Neuronal stem cell (in vitro differentiated cells): ENCODE measurements around the gene NEDD4.

Experiments
- DNase-seq: peaks from one replicate; pipeline ENCODE4 v3.0.0-alpha.2; 2013; ENCODE audit warnings: low spot score
- H2AFZ ChIP-seq: one replicate; pipeline ENCODE4 v1.6.1; 2013; ENCODE audit warnings: mild to moderate bottlenecking, low read length, inconsistent platforms
- H2AK5ac ChIP-seq: 2 replicates; pipeline ENCODE4 v1.6.1; 2013; ENCODE audit warnings: low read depth, mild to moderate bottlenecking, inconsistent platforms, low read length, moderate library complexity, mixed read lengths
- H2BK120ac ChIP-seq: 2 replicates; pipeline ENCODE4 v1.6.1; 2013; ENCODE audit warnings: low read depth, mild to moderate bottlenecking, inconsistent platforms, low read length, moderate library complexity, mixed read lengths
- H2BK12ac ChIP-seq: one replicate; pipeline ENCODE4 v1.6.1; 2013; ENCODE audit warnings: low read length, inconsistent platforms
- H2BK15ac ChIP-seq: 2 replicates; pipeline ENCODE4 v1.6.1; 2013; ENCODE audit warnings: mild to moderate bottlenecking, low read length, inconsistent platforms, mixed read lengths
- H2BK5ac ChIP-seq: one replicate; pipeline ENCODE4 v1.6.1; 2013; ENCODE audit warnings: inconsistent platforms, mild to moderate bottlenecking, low read length, moderate library complexity
- H3K14ac ChIP-seq: one replicate; pipeline ENCODE4 v1.6.1; 2013; ENCODE audit warnings: low read length, inconsistent platforms
- H3K18ac ChIP-seq: 2 replicates; pipeline ENCODE4 v1.6.1; 2013; ENCODE audit warnings: low read length, inconsistent platforms
- H3K23ac ChIP-seq: 2 replicates; pipeline ENCODE4 v1.6.1; 2013; ENCODE audit warnings: low read depth, mild to moderate bottlenecking, mixed read lengths, low read length, inconsistent platforms; ENCODE audit not compliant: poor library complexity
- H3K27ac ChIP-seq: replicated peaks from 3 replicates; pipeline ENCODE4 v1.5.1; 2013; ENCODE audit warnings: low read length, inconsistent platforms
- H3K27me3 ChIP-seq, 3 experiments: 2 replicates each; pipeline ENCODE4 v1.6.1; 2013; ENCODE audit warnings: low read length in 3 of 3, mild to moderate bottlenecking in 2 of 3, inconsistent platforms in 1 of 3, low read depth in 1 of 3, mixed read lengths in 1 of 3, moderate library complexity in 1 of 3; ENCODE audit not compliant: control insufficient read depth in 3 of 3, insufficient read depth in 3 of 3
- H3K36me3 ChIP-seq, 2 donors: replicated peaks in 1 of 2; 2 replicates each; pipeline ENCODE4 v1.6.1; 2013; ENCODE audit warnings: low read length in 2 of 2; ENCODE audit not compliant: control insufficient read depth in 2 of 2, insufficient read depth in 2 of 2
- H3K4ac ChIP-seq: 2 replicates; pipeline ENCODE4 v1.6.1; 2013; ENCODE audit warnings: inconsistent platforms, mild to moderate bottlenecking, low read length, moderate library complexity
- H3K4me1 ChIP-seq, 2 donors: 1 replicate in 1 of 2; 2 replicates in 1 of 2; pipeline ENCODE4 v1.6.1; 2013; ENCODE audit warnings: low read length in 2 of 2, low read depth in 1 of 2; ENCODE audit not compliant: control insufficient read depth in 2 of 2, insufficient read depth in 1 of 2
- H3K4me2 ChIP-seq: one replicate; pipeline ENCODE4 v1.6.1; 2013; ENCODE audit warnings: mild to moderate bottlenecking, low read length, inconsistent platforms; ENCODE audit not compliant: insufficient read depth, poor library complexity, severe bottlenecking
- H3K4me3 ChIP-seq, 2 donors: 2 replicates each; pipeline ENCODE4 v1.5.1; 2013; ENCODE audit warnings: low read length in 2 of 2, mild to moderate bottlenecking in 2 of 2, inconsistent platforms in 1 of 2, moderate library complexity in 1 of 2
- H3K79me1 ChIP-seq: one replicate; pipeline ENCODE4 v1.6.1; 2013; ENCODE audit warnings: low read depth, mild to moderate bottlenecking, inconsistent platforms, low read length, moderate library complexity
- H3K9ac ChIP-seq: one replicate; pipeline ENCODE4 v1.6.1; 2013; ENCODE audit warnings: mild to moderate bottlenecking, low read depth, low read length, inconsistent platforms; ENCODE audit not compliant: poor library complexity
- H3K9me3 ChIP-seq, 2 donors: replicated peaks in 1 of 2; 2 replicates each; pipeline versions ENCODE3 to v1.6.1; 2013; ENCODE audit warnings: low read length in 2 of 2, mild to moderate bottlenecking in 2 of 2, inconsistent platforms in 1 of 2, low read depth in 1 of 2, mixed read lengths in 1 of 2, moderate library complexity in 1 of 2; ENCODE audit not compliant: control insufficient read depth in 2 of 2, insufficient read depth in 1 of 2
- H4K8ac ChIP-seq: one replicate; pipeline ENCODE4 v1.6.1; 2013; ENCODE audit warnings: low read depth, mild to moderate bottlenecking, inconsistent platforms, low read length, moderate library complexity
- H4K91ac ChIP-seq: one replicate; pipeline ENCODE4 v1.6.1; 2013; ENCODE audit warnings: low read length, low read depth, mild to moderate bottlenecking, inconsistent platforms; ENCODE audit not compliant: poor library complexity
- WGBS, 2 donors: extraction: QIAGEN DNeasy Blood & Tissue Kit; methylation state at CpG; one replicate each; pipeline ENCODE4 v1.1.7; 2013; ENCODE audit warnings: missing lambda C conversion rate in 2 of 2, mixed read lengths in 1 of 2; ENCODE audit not compliant: insufficient read length in 2 of 2, insufficient replicate concordance in 1 of 2; ENCODE audit errors: extremely low coverage in 2 of 2; 5-methylcytosine and 5-hydroxymethylcytosine counted together

The NEDD4 gene

DNA sequence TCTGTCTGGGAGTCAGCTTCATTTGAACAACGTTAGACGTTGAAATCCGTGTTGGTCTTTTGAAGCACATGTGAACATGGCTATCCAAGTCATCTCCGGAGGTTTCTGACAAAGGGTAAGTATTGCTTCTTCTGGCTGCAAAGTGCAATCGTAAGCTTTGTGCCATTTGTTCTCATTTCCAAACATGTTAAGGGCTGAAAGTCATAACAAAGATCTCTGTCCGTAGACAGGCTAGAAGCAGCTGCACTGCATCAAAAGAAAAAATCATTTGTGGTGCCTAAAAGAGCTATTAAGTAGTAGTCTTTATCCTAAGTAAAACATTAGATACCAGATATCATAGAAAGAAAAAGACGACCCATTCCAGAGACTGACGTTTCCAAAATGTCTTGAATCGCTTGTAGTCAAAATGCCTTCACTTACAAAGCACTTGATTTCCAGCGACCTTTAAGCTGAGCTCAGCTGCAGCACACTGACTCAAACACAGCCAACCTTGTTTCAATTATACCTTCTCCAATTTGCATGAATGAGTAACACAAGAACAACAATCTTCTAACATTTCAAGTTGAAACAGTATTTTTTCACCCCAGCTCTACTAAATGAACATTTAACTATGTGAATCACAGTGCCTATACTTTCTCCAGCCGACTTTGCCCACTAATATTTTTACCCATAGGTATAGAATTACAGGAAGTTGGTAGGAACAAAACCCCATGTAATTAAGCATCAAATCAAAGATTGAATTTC is 76.6 kb downstream of the NEDD4 start:
- no CpG with 5 or more reads among the region's 11 CpGs for WGBS, 2 donors
- Histone ChIP-seq H4K8ac (no peak overlapping the region), H3K23ac (no peak overlapping the region), H3K9ac (no peak overlapping the region), H3K14ac (no peak overlapping the region), H2BK12ac (no peak overlapping the region), H3K4me3 (no peak overlapping the region), H3K27ac (no peak overlapping the region), H2BK120ac (no peak overlapping the region), H3K9me3 (no peaks in the 10 kb centered on the region), H2BK15ac (no peak overlapping the region), H3K4ac (no peak overlapping the region), H3K27me3 (no peaks in the 10 kb centered on the region), H3K18ac (no peak overlapping the region), H3K79me1 (no peaks in the 10 kb centered on the region), H3K36me3 (no peaks in the 10 kb centered on the region), H3K4me2 (no peak overlapping the region), H3K4me1 (no peaks in the 10 kb centered on the region), H2AFZ (no peak overlapping the region), H2BK5ac (no peak overlapping the region), H2AK5ac (no peak overlapping the region), H4K91ac (no peak overlapping the region)
- DNase-seq = no peak

DNA sequence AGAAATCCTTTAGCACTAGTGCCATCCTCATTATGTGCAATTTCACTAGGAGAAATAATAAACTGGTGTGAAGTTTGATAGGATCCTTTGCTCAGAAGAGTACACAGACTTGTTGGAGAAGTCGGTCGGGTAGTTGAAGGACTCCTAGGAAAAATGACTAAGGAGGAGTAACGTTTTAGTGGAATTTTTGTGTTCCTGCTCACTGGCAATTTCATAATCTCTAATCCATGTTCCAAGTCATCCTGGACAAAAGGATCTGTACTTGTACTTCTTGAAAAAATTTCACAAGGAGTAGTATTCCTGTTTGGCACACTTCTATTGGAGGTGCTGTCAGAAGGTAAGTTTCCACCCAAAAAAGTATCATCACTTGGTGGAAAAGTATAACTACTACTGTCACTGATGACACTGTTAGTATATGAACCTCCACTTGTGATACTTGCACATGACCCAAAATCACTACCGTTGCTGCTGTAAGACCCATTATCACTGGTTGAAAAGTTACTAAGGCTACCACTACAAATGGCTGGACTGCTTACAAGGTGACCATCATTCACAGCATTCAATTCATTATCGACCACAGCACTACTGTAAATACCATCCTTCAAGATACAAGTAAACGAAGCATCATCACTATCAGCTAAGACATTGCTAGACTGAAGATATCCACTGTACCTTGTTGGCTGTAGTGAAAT is 77.4 kb downstream of the NEDD4 start:
- no peak overlapping the region for H2AK5ac ChIP-seq
- H3K4me3 ChIP-seq = no peak overlapping the region
- H3K9me3 ChIP-seq = no peaks in the 10 kb centered on the region
- no peak for DNase-seq
- no peak overlapping the region for H4K91ac ChIP-seq
- H3K27me3 ChIP-seq = no peaks in the 10 kb centered on the region
- no peaks in the 10 kb centered on the region for H3K36me3 ChIP-seq
- no peak overlapping the region for H3K14ac ChIP-seq
- H3K4me2 ChIP-seq = no peak overlapping the region
- no peak overlapping the region for H3K27ac ChIP-seq
- no peak overlapping the region for H2BK15ac ChIP-seq
- H2BK120ac ChIP-seq = no peak overlapping the region
- H4K8ac ChIP-seq = no peak overlapping the region
- H3K79me1 ChIP-seq = no peaks in the 10 kb centered on the region
- no peak overlapping the region for H2BK12ac ChIP-seq
- H3K23ac ChIP-seq = no peak overlapping the region
- H2BK5ac ChIP-seq = no peak overlapping the region
- no peaks in the 10 kb centered on the region for H3K4me1 ChIP-seq
- H3K4ac ChIP-seq = no peak overlapping the region
- WGBS, 2 donors = no CpG with 5 or more reads among the region's 6 CpGs
- H3K18ac ChIP-seq = no peak overlapping the region
- H2AFZ ChIP-seq = no peak overlapping the region
- H3K9ac ChIP-seq = no peak overlapping the region

DNA sequence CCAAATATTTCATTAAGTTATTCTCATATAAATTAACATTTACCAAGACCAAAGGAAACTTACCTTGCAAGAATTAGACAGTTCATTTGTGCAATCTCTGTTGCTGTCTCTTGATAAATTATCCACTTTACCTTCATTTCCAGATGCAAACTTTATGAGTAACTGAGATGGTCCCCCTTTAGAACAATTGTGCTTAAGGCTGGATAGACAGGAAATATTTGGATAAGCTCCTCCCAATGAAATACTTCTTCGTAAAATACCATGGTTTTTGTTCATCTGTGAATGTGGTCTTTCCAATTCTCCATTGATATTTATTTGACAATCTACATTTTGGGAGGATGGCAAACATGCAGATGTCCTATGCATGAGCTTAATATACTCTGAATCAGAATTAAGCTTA is 78.2 kb downstream of the NEDD4 start:
- no peak overlapping the region for H4K91ac ChIP-seq
- no peaks in the 10 kb centered on the region for H3K36me3 ChIP-seq
- DNase-seq = no peak
- no peak overlapping the region for H3K27ac ChIP-seq
- H3K4me3 ChIP-seq = no peak overlapping the region
- no peak overlapping the region for H2BK120ac ChIP-seq
- no peak overlapping the region for H2AK5ac ChIP-seq
- H3K27me3 ChIP-seq = no peaks in the 10 kb centered on the region
- no peak overlapping the region for H3K9ac ChIP-seq
- no peak overlapping the region for H3K23ac ChIP-seq
- H2BK5ac ChIP-seq = no peak overlapping the region
- no peaks in the 10 kb centered on the region for H3K9me3 ChIP-seq
- H3K14ac ChIP-seq = no peak overlapping the region
- no peak overlapping the region for H3K18ac ChIP-seq
- H3K4me1 ChIP-seq = no peaks in the 10 kb centered on the region
- no peak overlapping the region for H3K4ac ChIP-seq
- H2AFZ ChIP-seq = no peak overlapping the region
- no peak overlapping the region for H2BK15ac ChIP-seq
- no peaks in the 10 kb centered on the region for H3K79me1 ChIP-seq
- no peak overlapping the region for H4K8ac ChIP-seq
- no peak overlapping the region for H3K4me2 ChIP-seq
- no peak overlapping the region for H2BK12ac ChIP-seq
- WGBS, 2 donors = no CpG with 5 or more reads among the region's 1 CpG

DNA sequence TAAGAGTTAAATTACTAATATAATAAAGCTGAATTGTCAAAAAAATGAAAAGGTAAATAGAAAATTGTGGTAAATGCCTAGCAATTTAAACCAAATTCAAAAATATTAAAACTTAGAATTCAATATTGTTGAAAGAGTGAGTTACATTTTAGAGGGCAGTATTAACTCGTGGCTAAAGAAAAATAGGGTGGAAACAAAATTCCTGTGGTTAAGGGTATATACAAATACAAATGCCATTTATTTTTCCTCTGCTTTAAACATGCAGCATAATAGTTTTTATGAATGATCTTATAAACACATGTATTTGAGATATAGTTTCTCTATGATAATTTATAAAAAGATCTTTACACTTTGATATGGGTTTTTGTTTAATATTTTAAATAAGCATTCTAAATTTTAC is 79.0 kb downstream of the NEDD4 start:
- Histone ChIP-seq H3K36me3 (no peaks in the 10 kb centered on the region), H2BK120ac (no peak overlapping the region), H3K23ac (no peak overlapping the region), H3K9ac (no peak overlapping the region), H4K8ac (no peak overlapping the region), H3K18ac (no peak overlapping the region), H4K91ac (no peak overlapping the region), H2AK5ac (no peak overlapping the region), H3K14ac (no peak overlapping the region), H3K27me3 (no peaks in the 10 kb centered on the region), H3K27ac (no peak overlapping the region), H2BK15ac (no peak overlapping the region), H2BK5ac (no peak overlapping the region), H3K79me1 (no peaks in the 10 kb centered on the region), H3K4ac (no peak overlapping the region), H3K4me3 (no peak overlapping the region), H2BK12ac (no peak overlapping the region), H2AFZ (no peak overlapping the region), H3K4me2 (no peak overlapping the region), H3K4me1 (no peaks in the 10 kb centered on the region), H3K9me3 (no peaks in the 10 kb centered on the region)
- no CpG with 5 or more reads among the region's 1 CpG for WGBS, 2 donors
- DNase-seq = no peak
